Neural crest cell (in vitro differentiated cells): ENCODE results near the gene EME2. TPM values are rescaled to one million over a fixed set of nuclear protein-coding genes. Genes with fewer than 3 reads are reported as not detected.

Source experiments
- DNase-seq: peaks from one replicate; pipeline ENCODE4 v3.0.0; 2021; ENCODE audit warnings: low read depth, mixed read lengths, low spot score
- H3K27ac Mint-ChIP-seq: one replicate; pipeline ENCODE4 v1.8.0; 2021; ENCODE audit warnings: mild to moderate bottlenecking, mixed read lengths; ENCODE audit not compliant: unreplicated experiment
- H3K27me3 Mint-ChIP-seq: 2 replicates; pipeline ENCODE4 v1.8.0; 2021; ENCODE audit warnings: low read depth, mild to moderate bottlenecking, mixed read lengths
- H3K36me3 Mint-ChIP-seq: 2 replicates; pipeline ENCODE4 v1.8.0; 2021; ENCODE audit warnings: low read depth, mild to moderate bottlenecking, mixed read lengths
- H3K4me1 Mint-ChIP-seq: 2 replicates; pipeline ENCODE4 v1.8.0; 2021; ENCODE audit warnings: mixed read lengths
- H3K4me3 Mint-ChIP-seq: one replicate; pipeline ENCODE4 v1.8.0; 2021; ENCODE audit warnings: mild to moderate bottlenecking, mixed read lengths
- H3K9me3 Mint-ChIP-seq: 2 replicates; pipeline ENCODE4 v1.8.0; 2021; ENCODE audit warnings: mixed read lengths
- total RNA-seq: library from RNA; stranded (reverse); gene quantifications from 2 replicates; pipeline ENCODE4 v1.2.1, GENCODE V29; 2021
- TF ChIP-seq, protein P1 (sequence below): fragments of 200-600 bp; sonication (generic); conservative IDR thresholded peaks from 2 replicates; pipeline ENCODE4 v1.5.0; 2021; ENCODE audit warnings: antibody characterized with exemption, mild to moderate bottlenecking

The EME2 gene
- total RNA-seq, 1 donor from 2014 or later: 36.5 TPM

DNA sequence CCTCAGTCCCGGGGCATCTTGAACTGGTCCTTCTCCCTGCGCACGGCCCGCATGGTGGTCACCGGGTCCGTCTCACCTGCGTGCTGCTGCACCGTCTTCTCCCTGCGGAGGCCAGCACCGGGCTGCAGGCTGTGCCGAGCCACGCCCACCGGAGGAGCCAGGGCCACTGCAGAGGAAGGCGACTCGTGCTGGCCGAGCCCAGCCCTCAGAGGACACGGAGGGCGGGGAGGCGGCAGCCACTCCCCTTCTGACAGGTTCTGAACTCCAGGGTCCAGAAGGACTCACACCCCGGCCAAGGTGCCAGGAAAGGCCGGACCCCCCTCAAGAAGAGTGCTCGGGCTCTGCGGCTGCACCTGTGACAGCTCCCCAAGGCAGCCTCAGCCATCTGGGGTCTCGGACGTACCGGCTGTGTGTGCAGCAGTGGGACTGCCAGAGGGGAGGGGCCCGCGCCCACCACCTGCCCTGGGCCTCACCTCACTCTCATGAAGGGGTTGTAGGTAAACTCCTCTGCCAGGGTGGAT is 36.7 kb downstream of the EME2 start:
- Mint-ChIP-seq H3K9me3 (no peaks in the 10 kb centered on the region), H3K27ac (no peak overlapping the region), H3K4me1 (no peaks in the 10 kb centered on the region), H3K27me3 (no peaks in the 10 kb centered on the region), H3K4me3 (no peak overlapping the region), H3K36me3 (peaks cover 11% of the 10 kb centered on the region)
- TF ChIP-seq, protein P1, sequence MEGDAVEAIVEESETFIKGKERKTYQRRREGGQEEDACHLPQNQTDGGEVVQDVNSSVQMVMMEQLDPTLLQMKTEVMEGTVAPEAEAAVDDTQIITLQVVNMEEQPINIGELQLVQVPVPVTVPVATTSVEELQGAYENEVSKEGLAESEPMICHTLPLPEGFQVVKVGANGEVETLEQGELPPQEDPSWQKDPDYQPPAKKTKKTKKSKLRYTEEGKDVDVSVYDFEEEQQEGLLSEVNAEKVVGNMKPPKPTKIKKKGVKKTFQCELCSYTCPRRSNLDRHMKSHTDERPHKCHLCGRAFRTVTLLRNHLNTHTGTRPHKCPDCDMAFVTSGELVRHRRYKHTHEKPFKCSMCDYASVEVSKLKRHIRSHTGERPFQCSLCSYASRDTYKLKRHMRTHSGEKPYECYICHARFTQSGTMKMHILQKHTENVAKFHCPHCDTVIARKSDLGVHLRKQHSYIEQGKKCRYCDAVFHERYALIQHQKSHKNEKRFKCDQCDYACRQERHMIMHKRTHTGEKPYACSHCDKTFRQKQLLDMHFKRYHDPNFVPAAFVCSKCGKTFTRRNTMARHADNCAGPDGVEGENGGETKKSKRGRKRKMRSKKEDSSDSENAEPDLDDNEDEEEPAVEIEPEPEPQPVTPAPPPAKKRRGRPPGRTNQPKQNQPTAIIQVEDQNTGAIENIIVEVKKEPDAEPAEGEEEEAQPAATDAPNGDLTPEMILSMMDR: no peak
- no peak for DNase-seq

DNA sequence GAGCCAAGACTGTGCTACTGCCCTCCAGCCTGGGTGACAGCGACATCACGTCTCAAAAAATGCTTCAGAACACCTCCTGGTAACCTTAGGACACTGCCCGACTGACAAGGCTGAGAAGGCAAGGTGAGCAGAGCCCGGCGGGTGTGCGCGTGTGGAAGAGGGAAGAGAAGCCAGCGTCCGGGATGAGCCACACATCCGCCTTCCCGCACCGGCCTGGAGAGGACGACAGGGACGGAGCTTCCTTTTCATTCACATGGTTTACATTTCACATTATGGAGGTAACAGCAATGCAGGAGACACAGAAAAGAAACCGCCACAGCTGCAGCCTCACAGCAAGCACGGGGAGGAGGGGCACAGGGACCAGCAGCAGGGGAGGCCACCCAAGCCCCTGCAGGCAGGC is 37.5 kb downstream of the EME2 start:
- Mint-ChIP-seq H3K4me1 (no peaks in the 10 kb centered on the region), H3K27ac (no peak overlapping the region), H3K27me3 (no peaks in the 10 kb centered on the region), H3K36me3 (peaks cover 11% of the 10 kb centered on the region), H3K4me3 (no peak overlapping the region), H3K9me3 (no peaks in the 10 kb centered on the region)
- TF ChIP-seq, protein P1: no peak
- DNase-seq: no peak

DNA sequence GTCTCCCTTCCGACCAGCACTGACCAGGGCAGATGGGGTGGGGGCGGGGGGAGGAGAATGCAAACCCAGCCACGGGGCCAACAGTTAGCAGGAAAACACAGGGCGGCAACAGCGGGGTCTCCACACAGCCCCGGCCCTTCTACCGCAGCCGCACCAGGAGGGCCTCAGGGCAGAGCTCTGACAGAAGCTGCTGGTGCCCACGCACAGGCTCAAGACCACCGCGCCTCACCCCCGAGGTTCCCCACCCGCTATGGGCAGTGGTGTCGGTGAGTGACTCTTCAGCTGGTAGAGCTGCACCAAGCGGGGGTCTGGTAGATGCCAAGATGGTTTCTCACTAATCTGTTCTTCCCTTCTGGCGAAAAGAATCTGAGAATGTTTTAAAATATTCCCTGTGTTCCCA is 37.9 kb downstream of the EME2 start:
- Mint-ChIP-seq H3K27me3 (no peaks in the 10 kb centered on the region), H3K4me1 (no peaks in the 10 kb centered on the region), H3K9me3 (no peaks in the 10 kb centered on the region), H3K27ac (no peak overlapping the region), H3K36me3 (peaks cover 9% of the 10 kb centered on the region), H3K4me3 (no peak overlapping the region)
- TF ChIP-seq, protein P1: no peak
- DNase-seq: no peak

DNA sequence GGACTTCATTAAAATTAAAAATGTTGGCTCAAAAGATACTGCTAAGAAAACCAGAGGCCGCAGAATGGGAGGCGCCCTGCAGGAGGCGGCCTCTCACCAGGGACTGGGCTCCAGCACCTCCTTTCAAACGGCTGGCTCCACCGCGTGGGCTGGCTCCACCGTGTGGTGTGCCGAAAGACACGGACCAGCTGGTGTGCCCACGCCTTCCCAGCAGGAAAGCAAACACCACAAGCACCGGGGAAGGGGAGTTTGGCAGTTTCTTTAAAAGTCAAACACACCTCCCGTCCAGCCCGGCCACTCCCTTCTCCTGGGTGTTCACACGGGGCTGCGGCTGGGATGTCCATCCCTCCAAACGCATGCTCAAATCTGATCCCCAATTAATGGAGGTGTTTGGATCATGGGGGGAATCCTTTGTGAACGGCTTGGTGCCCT is 40.1 kb downstream of the EME2 start:
- TF ChIP-seq, protein P1: peak; percentile 51
- DNase-seq: peak; percentile 32
- Mint-ChIP-seq H3K4me3 (no peak overlapping the region), H3K27ac (no peak overlapping the region), H3K4me1 (no peaks in the 10 kb centered on the region), H3K27me3 (no peaks in the 10 kb centered on the region), H3K9me3 (no peaks in the 10 kb centered on the region), H3K36me3 (peaks cover under 1% of the 10 kb centered on the region)

DNA sequence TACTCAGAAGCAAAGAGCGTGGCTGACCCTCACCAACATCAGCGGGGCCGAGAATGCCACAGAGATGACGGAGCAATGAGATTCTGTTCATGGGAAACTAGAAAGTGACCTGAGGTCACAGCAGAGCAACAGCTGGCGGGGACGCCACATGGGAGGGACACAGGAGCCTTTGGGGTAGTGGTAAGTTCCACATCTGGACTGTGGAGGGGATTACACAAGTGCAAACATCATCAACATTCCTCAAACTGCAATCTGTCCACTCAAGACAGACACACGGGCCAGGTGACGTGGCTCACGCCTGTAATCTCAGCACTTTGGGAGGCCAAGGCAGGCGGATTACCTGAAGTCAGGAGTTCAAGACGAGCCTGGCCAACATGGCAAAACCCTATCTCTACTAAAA is 42.9 kb downstream of the EME2 start:
- Mint-ChIP-seq H3K9me3 (no peaks in the 10 kb centered on the region), H3K27me3 (no peaks in the 10 kb centered on the region), H3K27ac (no peak overlapping the region), H3K4me3 (no peak overlapping the region), H3K36me3 (no peaks in the 10 kb centered on the region), H3K4me1 (no peaks in the 10 kb centered on the region)
- TF ChIP-seq, protein P1: no peak
- DNase-seq: no peak
